H9 (cell line): ENCODE results near the gene EYA4. TPM values are rescaled to one million over a fixed set of nuclear protein-coding genes. Genes with fewer than 3 reads are reported as not detected.

ENCODE experiments used
- DNase-seq: peaks from one replicate; pipeline ENCODE4 v3.0.0-alpha.2; 2017
- H2AFZ ChIP-seq: one replicate; pipeline ENCODE4 v1.6.1; 2013; ENCODE audit warnings: mild to moderate bottlenecking, low read length, control low read depth, moderate library complexity
- H2AK5ac ChIP-seq: 2 replicates; pipeline ENCODE4 v1.6.1; 2013; ENCODE audit warnings: low read length, control low read depth, mixed read lengths; ENCODE audit not compliant: insufficient read length
- H2BK120ac ChIP-seq: one replicate; pipeline ENCODE4 v1.6.1; 2013; ENCODE audit warnings: low read depth, mild to moderate bottlenecking, low read length, control low read depth, inconsistent platforms; ENCODE audit not compliant: poor library complexity, severe bottlenecking
- H2BK12ac ChIP-seq: 2 replicates; pipeline ENCODE4 v1.6.1; 2013; ENCODE audit warnings: low read length, control low read depth, mixed read lengths, low read depth; ENCODE audit not compliant: insufficient read length
- H2BK15ac ChIP-seq: 2 replicates; pipeline ENCODE4 v1.6.1; 2013; ENCODE audit warnings: low read depth, low read length, control low read depth
- H2BK20ac ChIP-seq: one replicate; pipeline ENCODE4 v1.6.1; 2013; ENCODE audit warnings: low read depth, mild to moderate bottlenecking, low read length, control low read depth, inconsistent platforms; ENCODE audit not compliant: poor library complexity, severe bottlenecking
- H2BK5ac ChIP-seq: 2 replicates; pipeline ENCODE4 v1.6.1; 2013; ENCODE audit warnings: low read length, control low read depth, mixed read lengths; ENCODE audit not compliant: insufficient read length
- H3K14ac ChIP-seq: 2 replicates; pipeline ENCODE4 v1.6.1; 2013; ENCODE audit warnings: low read length, control low read depth; ENCODE audit not compliant: insufficient read depth
- H3K18ac ChIP-seq: 2 replicates; pipeline ENCODE4 v1.6.1; 2013; ENCODE audit warnings: low read depth, mild to moderate bottlenecking, mixed read lengths, low read length, control low read depth; ENCODE audit not compliant: insufficient read length
- H3K23ac ChIP-seq: 2 replicates; pipeline ENCODE4 v1.6.1; 2013; ENCODE audit warnings: low read length, control low read depth, mixed read lengths, low read depth; ENCODE audit not compliant: insufficient read length
- H3K23me2 ChIP-seq: 2 replicates; pipeline ENCODE4 v1.6.1; 2013; ENCODE audit warnings: low read depth, mild to moderate bottlenecking, mixed read lengths, low read length, control low read depth; ENCODE audit not compliant: insufficient read length, poor library complexity, severe bottlenecking
- H3K27ac ChIP-seq: 2 replicates; pipeline ENCODE4 v1.5.1; 2013; ENCODE audit warnings: low read length, control low read depth, mixed read lengths, low read depth; ENCODE audit not compliant: insufficient read length
- H3K27me3 ChIP-seq: 2 replicates; pipeline ENCODE4 v1.6.1; 2013; ENCODE audit warnings: low read length, control low read depth, inconsistent platforms; ENCODE audit not compliant: insufficient read depth
- H3K4ac ChIP-seq: 2 replicates; pipeline ENCODE4 v1.6.1; 2013; ENCODE audit warnings: low read depth, mild to moderate bottlenecking, control low read depth, inconsistent platforms, low read length, moderate library complexity
- H3K4me1 ChIP-seq: 2 replicates; pipeline ENCODE4 v1.6.1; 2013; ENCODE audit warnings: low read length, control low read depth, inconsistent platforms; ENCODE audit not compliant: insufficient read depth
- H3K4me2 ChIP-seq: 2 replicates; pipeline ENCODE4 v1.6.1; 2013; ENCODE audit warnings: low read length, control low read depth, mixed read lengths; ENCODE audit not compliant: insufficient read length, insufficient read depth
- H3K56ac ChIP-seq: 2 replicates; pipeline ENCODE4 v1.6.1; 2013; ENCODE audit warnings: low read depth, mild to moderate bottlenecking, mixed read lengths, low read length, control low read depth; ENCODE audit not compliant: insufficient read length
- H3K79me1 ChIP-seq: 2 replicates; pipeline ENCODE4 v1.6.1; 2013; ENCODE audit warnings: low read depth, mild to moderate bottlenecking, moderate library complexity, low read length, control low read depth, inconsistent platforms; ENCODE audit not compliant: insufficient read depth, poor library complexity, severe bottlenecking
- H3K79me2 ChIP-seq: 2 replicates; pipeline ENCODE4 v1.6.1; 2013; ENCODE audit warnings: low read length, control low read depth, inconsistent platforms; ENCODE audit not compliant: insufficient read depth
- H3K9ac ChIP-seq: 2 replicates; pipeline ENCODE4 v1.6.1; 2013; ENCODE audit warnings: low read length, control low read depth, mixed read lengths; ENCODE audit not compliant: insufficient read length; ENCODE audit errors: extremely low read depth
- H3K9me3 ChIP-seq: one replicate; pipeline ENCODE4 v1.6.1; 2013; ENCODE audit warnings: low read depth, low read length, inconsistent platforms; ENCODE audit not compliant: control insufficient read depth
- H3T11ph ChIP-seq: one replicate; pipeline ENCODE4 v1.6.1; 2013; ENCODE audit warnings: mild to moderate bottlenecking, low read length, control low read depth, inconsistent platforms
- H4K20me1 ChIP-seq: one replicate; pipeline ENCODE4 v1.6.1; 2013; ENCODE audit not compliant: control insufficient read depth, insufficient read length, insufficient read depth
- H4K5ac ChIP-seq: 2 replicates; pipeline ENCODE4 v1.6.1; 2013; ENCODE audit warnings: low read depth, mild to moderate bottlenecking, mixed read lengths, low read length, control low read depth; ENCODE audit not compliant: insufficient read length
- H4K8ac ChIP-seq: replicated peaks from 2 replicates; pipeline ENCODE4 v1.6.1; 2013; ENCODE audit warnings: low read length, control low read depth, mixed read lengths, low read depth; ENCODE audit not compliant: insufficient read length
- H4K91ac ChIP-seq: 2 replicates; pipeline ENCODE4 v1.6.1; 2013; ENCODE audit warnings: low read depth, mild to moderate bottlenecking, moderate library complexity, mixed read lengths, low read length, control low read depth; ENCODE audit not compliant: insufficient read length
- H3K27ac Mint-ChIP-seq, 3 experiments: 2 replicates in 2 of 3; 3 replicates in 1 of 3; pipeline ENCODE4 v1.8.0; 2020 to 2021; ENCODE audit warnings: mixed read lengths in 3 of 3, mild to moderate bottlenecking in 1 of 3, moderate library complexity in 1 of 3
- H3K27me3 Mint-ChIP-seq: 2 replicates; pipeline ENCODE4 v1.8.0; 2021; ENCODE audit warnings: low read depth, mild to moderate bottlenecking, moderate library complexity, mixed read lengths
- H3K36me3 Mint-ChIP-seq, 3 experiments: 2 replicates in 2 of 3; 3 replicates in 1 of 3; pipeline ENCODE4 v1.8.0; 2020 to 2021; ENCODE audit warnings: low read depth in 3 of 3, mixed read lengths in 3 of 3; ENCODE audit not compliant: insufficient read depth in 1 of 3
- H3K4me1 Mint-ChIP-seq, 2 experiments: 2 replicates each; pipeline ENCODE4 v1.8.0; 2020; ENCODE audit warnings: mixed read lengths in 2 of 2
- H3K4me3 Mint-ChIP-seq, 2 experiments: 2 replicates in 1 of 2; 3 replicates in 1 of 2; pipeline ENCODE4 v1.8.0; 2020 to 2021; ENCODE audit warnings: mild to moderate bottlenecking in 2 of 2, mixed read lengths in 2 of 2, moderate library complexity in 1 of 2
- H3K9me3 Mint-ChIP-seq, 2 experiments: 2 replicates in 1 of 2; 3 replicates in 1 of 2; pipeline ENCODE4 v1.8.0; 2020; ENCODE audit warnings: mild to moderate bottlenecking in 2 of 2, mixed read lengths in 2 of 2, moderate library complexity in 1 of 2
- total RNA-seq: library from RNA; stranded (reverse); gene quantifications from 2 replicates; pipeline ENCODE4 v1.2.1, GENCODE V29; 2021
- TF ChIP-seq, protein P1 (sequence below): fragments of 200-600 bp; sonication (generic); conservative IDR thresholded peaks from 3 replicates; pipeline ENCODE4 v1.8.0; 2021; ENCODE audit warnings: antibody characterized with exemption, mild to moderate bottlenecking

The EYA4 gene
- total RNA-seq, 1 experiment from 2014 or later, result 0.26 TPM

- no peak overlapping the region for H4K5ac ChIP-seq
- Mint-ChIP-seq H3K4me3 (no peak overlapping the region), H3K9me3 (no peaks in the 10 kb centered on the region), H3K27me3 (no peaks in the 10 kb centered on the region; the same call in 1 of the 2 replicates), H3K27ac (no peak overlapping the region; a peak in 1 of 7 replicates), H3K4me1 (peaks cover 20 to 22% of the 10 kb centered on the region in 2 experiments), H3K36me3 (no peaks in the 10 kb centered on the region)
- no peaks in the 10 kb centered on the region for H3K79me1 ChIP-seq
- H3K27me3 ChIP-seq, result no peaks in the 10 kb centered on the region
- no peak overlapping the region for H2AK5ac ChIP-seq
- H3K79me2 ChIP-seq, result no peaks in the 10 kb centered on the region
- H3K4ac ChIP-seq, result no peak overlapping the region
- TF ChIP-seq, protein P1, sequence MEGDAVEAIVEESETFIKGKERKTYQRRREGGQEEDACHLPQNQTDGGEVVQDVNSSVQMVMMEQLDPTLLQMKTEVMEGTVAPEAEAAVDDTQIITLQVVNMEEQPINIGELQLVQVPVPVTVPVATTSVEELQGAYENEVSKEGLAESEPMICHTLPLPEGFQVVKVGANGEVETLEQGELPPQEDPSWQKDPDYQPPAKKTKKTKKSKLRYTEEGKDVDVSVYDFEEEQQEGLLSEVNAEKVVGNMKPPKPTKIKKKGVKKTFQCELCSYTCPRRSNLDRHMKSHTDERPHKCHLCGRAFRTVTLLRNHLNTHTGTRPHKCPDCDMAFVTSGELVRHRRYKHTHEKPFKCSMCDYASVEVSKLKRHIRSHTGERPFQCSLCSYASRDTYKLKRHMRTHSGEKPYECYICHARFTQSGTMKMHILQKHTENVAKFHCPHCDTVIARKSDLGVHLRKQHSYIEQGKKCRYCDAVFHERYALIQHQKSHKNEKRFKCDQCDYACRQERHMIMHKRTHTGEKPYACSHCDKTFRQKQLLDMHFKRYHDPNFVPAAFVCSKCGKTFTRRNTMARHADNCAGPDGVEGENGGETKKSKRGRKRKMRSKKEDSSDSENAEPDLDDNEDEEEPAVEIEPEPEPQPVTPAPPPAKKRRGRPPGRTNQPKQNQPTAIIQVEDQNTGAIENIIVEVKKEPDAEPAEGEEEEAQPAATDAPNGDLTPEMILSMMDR, result no peak
- H2AFZ ChIP-seq, result no peak overlapping the region
- no peak overlapping the region for H2BK15ac ChIP-seq
- no peak overlapping the region for H3T11ph ChIP-seq
- no peaks in the 10 kb centered on the region for H3K9me3 ChIP-seq
- H2BK20ac ChIP-seq, result no peak overlapping the region
- H2BK120ac ChIP-seq, result no peak overlapping the region
- H3K4me1 ChIP-seq, result no peaks in the 10 kb centered on the region; the same call in 1 of the 2 replicates
- H4K8ac ChIP-seq, result no peak overlapping the region
- no peak overlapping the region for H2BK5ac ChIP-seq
- no peaks in the 10 kb centered on the region for H3K23me2 ChIP-seq
- no peak overlapping the region for H3K27ac ChIP-seq
- H2BK12ac ChIP-seq, result no peak overlapping the region
- no peak overlapping the region for H3K9ac ChIP-seq
- H3K23ac ChIP-seq, result no peak overlapping the region
- no peak overlapping the region for H3K18ac ChIP-seq
- H3K14ac ChIP-seq, result no peak overlapping the region
- no peaks in the 10 kb centered on the region for H4K20me1 ChIP-seq
- H4K91ac ChIP-seq, result no peak overlapping the region
- H3K4me2 ChIP-seq, result no peak overlapping the region
- H3K56ac ChIP-seq, result no peak overlapping the region
- no peak for DNase-seq
Observed at GRCh38 chr6:133431031-133431430, 189.9 kb downstream of the EYA4 start.
